ENCODE measurements around the gene TNC.

Gene TNC

GRCh38 chr9:115117999-115118878 is at the start of gene TNC:
TSS of gene TNC (minus strand) at chr9:115118157. CDS start at chr9:115091018, 27,139 bp downstream.
- peak; percentile 91 for DNase-seq

- peak; percentile 81 for DNase-seq
Measured at GRCh38 chr9:115167175-115167574, 49.2 kb upstream of the TNC start.

- DNase-seq, result no peak
Measured at GRCh38 chr9:115165233-115165632, 47.3 kb upstream of the TNC start.

GRCh38 chr9:115164511-115164974 is 46.6 kb upstream of the TNC start:
- peak; percentile 86 for DNase-seq

GRCh38 chr9:115162946-115163345 is 45.0 kb upstream of the TNC start:
- DNase-seq, result no peak

GRCh38 chr9:115161446-115161845 is 43.5 kb upstream of the TNC start:
- DNase-seq, result no peak

- no peak for DNase-seq
Measured at GRCh38 chr9:115158661-115159481, 40.9 kb upstream of the TNC start.

- DNase-seq, result peak; percentile 78
Measured at GRCh38 chr9:115157245-115157674, 39.3 kb upstream of the TNC start.

- DNase-seq, result no peak
Measured at GRCh38 chr9:115155037-115155436, 37.1 kb upstream of the TNC start.

- DNase-seq, result no peak
Measured at GRCh38 chr9:115154617-115155016, 36.7 kb upstream of the TNC start.

GRCh38 chr9:115152281-115152820 is 34.4 kb upstream of the TNC start:
- no peak for DNase-seq

GRCh38 chr9:115148721-115149120 is 30.8 kb upstream of the TNC start:
- DNase-seq, result no peak

- peak; percentile 80 for DNase-seq
Measured at GRCh38 chr9:115146581-115147021, 28.6 kb upstream of the TNC start.

- no peak for DNase-seq
Measured at GRCh38 chr9:115144706-115145105, 26.7 kb upstream of the TNC start.

GRCh38 chr9:115143689-115144088 is 25.7 kb upstream of the TNC start:
- no peak for DNase-seq

- DNase-seq, result no peak
Measured at GRCh38 chr9:115142517-115143270, 24.7 kb upstream of the TNC start.

- no peak for DNase-seq
Measured at GRCh38 chr9:115142090-115142489, 24.1 kb upstream of the TNC start.

- DNase-seq, result no peak
Measured at GRCh38 chr9:115141612-115142011, 23.7 kb upstream of the TNC start.

- DNase-seq, result no peak
Measured at GRCh38 chr9:115138151-115138550, 20.2 kb upstream of the TNC start.

- DNase-seq, result no peak
Measured at GRCh38 chr9:115137526-115137925, 19.6 kb upstream of the TNC start.

GRCh38 chr9:115135821-115136778 is 18.1 kb upstream of the TNC start:
- no peak for DNase-seq

All from islet precursor cell (in vitro differentiated cells).